ENCODE measurements around the gene FCF1. TPM values are rescaled to one million over a fixed set of nuclear protein-coding genes. Genes with fewer than 3 reads are reported as not detected.

FCF1 gene
- total RNA-seq, 1 experiment from 2014 or later: 61.6 TPM

GRCh38 chr14:74670726-74671411, 42.1 kb upstream of the FCF1 start:
- Mint-ChIP-seq H3K4me3 (no peak overlapping the region), H3K36me3 (peaks cover 59% of the 10 kb centered on the region), H3K27ac (no peak overlapping the region), H3K9me3 (no peaks in the 10 kb centered on the region), H3K27me3 (ENCODE audit: low read depth) (no peaks in the 10 kb centered on the region), H3K4me1 (no peaks in the 10 kb centered on the region)
- TF ChIP-seq, protein P1, sequence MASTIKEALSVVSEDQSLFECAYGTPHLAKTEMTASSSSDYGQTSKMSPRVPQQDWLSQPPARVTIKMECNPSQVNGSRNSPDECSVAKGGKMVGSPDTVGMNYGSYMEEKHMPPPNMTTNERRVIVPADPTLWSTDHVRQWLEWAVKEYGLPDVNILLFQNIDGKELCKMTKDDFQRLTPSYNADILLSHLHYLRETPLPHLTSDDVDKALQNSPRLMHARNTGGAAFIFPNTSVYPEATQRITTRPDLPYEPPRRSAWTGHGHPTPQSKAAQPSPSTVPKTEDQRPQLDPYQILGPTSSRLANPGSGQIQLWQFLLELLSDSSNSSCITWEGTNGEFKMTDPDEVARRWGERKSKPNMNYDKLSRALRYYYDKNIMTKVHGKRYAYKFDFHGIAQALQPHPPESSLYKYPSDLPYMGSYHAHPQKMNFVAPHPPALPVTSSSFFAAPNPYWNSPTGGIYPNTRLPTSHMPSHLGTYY (CRISPR knock-in tag; IDR thresholded peaks at IDR 0.05): no peak
- TF ChIP-seq, protein P2, sequence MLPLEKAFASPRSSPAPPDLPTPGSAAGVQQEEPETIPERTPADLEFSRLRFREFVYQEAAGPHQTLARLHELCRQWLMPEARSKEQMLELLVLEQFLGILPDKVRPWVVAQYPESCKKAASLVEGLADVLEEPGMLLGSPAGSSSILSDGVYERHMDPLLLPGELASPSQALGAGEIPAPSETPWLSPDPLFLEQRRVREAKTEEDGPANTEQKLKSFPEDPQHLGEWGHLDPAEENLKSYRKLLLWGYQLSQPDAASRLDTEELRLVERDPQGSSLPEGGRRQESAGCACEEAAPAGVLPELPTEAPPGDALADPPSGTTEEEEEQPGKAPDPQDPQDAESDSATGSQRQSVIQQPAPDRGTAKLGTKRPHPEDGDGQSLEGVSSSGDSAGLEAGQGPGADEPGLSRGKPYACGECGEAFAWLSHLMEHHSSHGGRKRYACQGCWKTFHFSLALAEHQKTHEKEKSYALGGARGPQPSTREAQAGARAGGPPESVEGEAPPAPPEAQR (CRISPR knock-in tag; IDR thresholded peaks at IDR 0.05): no peak
- TF ChIP-seq NR2C2 (CRISPR knock-in tag; IDR thresholded peaks at IDR 0.05) (no peak), ZNF219 (CRISPR knock-in tag; IDR thresholded peaks at IDR 0.05; ENCODE audit: borderline replicate concordance) (no peak), SOX15 (CRISPR knock-in tag; IDR thresholded peaks at IDR 0.05) (no peak), ZNF416 (CRISPR knock-in tag; IDR thresholded peaks at IDR 0.05) (no peak), NFYB (CRISPR knock-in tag; conservative IDR thresholded peaks at IDR 0.05; ENCODE audit: low read depth) (no peak), JAZF1 (CRISPR knock-in tag; IDR thresholded peaks at IDR 0.05) (no peak), ZNF317 (CRISPR knock-in tag; IDR thresholded peaks at IDR 0.05; ENCODE audit: borderline replicate concordance, low read depth) (no peak), FOXP1 (CRISPR knock-in tag; IDR thresholded peaks at IDR 0.05; ENCODE audit: borderline replicate concordance) (no peak), OVOL2 (CRISPR knock-in tag; IDR thresholded peaks at IDR 0.05; ENCODE audit: borderline replicate concordance) (no peak), GRHL2 (CRISPR knock-in tag; IDR thresholded peaks at IDR 0.05; ENCODE audit: insufficient replicate concordance, severe bottlenecking) (no peak), ZNF512 (CRISPR knock-in tag; IDR thresholded peaks at IDR 0.05; ENCODE audit: borderline replicate concordance) (no peak)
- TF ChIP-seq, protein P3, sequence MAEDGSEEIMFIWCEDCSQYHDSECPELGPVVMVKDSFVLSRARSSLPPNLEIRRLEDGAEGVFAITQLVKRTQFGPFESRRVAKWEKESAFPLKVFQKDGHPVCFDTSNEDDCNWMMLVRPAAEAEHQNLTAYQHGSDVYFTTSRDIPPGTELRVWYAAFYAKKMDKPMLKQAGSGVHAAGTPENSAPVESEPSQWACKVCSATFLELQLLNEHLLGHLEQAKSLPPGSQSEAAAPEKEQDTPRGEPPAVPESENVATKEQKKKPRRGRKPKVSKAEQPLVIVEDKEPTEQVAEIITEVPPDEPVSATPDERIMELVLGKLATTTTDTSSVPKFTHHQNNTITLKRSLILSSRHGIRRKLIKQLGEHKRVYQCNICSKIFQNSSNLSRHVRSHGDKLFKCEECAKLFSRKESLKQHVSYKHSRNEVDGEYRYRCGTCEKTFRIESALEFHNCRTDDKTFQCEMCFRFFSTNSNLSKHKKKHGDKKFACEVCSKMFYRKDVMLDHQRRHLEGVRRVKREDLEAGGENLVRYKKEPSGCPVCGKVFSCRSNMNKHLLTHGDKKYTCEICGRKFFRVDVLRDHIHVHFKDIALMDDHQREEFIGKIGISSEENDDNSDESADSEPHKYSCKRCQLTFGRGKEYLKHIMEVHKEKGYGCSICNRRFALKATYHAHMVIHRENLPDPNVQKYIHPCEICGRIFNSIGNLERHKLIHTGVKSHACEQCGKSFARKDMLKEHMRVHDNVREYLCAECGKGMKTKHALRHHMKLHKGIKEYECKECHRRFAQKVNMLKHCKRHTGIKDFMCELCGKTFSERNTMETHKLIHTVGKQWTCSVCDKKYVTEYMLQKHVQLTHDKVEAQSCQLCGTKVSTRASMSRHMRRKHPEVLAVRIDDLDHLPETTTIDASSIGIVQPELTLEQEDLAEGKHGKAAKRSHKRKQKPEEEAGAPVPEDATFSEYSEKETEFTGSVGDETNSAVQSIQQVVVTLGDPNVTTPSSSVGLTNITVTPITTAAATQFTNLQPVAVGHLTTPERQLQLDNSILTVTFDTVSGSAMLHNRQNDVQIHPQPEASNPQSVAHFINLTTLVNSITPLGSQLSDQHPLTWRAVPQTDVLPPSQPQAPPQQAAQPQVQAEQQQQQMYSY (CRISPR knock-in tag; IDR thresholded peaks at IDR 0.05): no peak
- ATAC-seq (no peak), DNase-seq (ENCODE audit: low spot score) (no peak)
- ChIA-PET CTCF (interaction anchor here (1.2 kb wide), 1 partner anchor 191 kb away, joined by 3 read pairs; no protein-coding TSS in a partner anchor), POLR2A (no interaction called here)

DNA sequence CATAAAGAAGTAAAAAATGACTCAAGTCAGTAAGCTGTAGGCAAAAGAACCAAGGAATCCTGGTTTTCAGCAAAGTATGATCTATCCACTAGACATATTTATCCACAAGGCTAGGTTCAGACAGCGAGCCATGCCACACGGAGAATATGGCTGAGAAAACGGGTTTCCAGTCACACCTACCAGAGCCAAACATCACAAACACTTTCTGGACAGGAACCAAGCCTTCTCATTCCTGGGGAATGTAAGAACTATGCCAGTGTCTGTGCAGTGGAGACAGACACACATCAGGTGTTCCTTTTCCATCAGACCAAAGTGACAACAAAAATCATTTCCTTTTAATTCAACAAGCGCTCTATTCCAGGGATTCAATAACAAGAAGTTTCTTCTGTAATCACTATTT, 41.2 kb upstream of the FCF1 start:
- ChIA-PET POLR2A (no interaction called here), CTCF (no interaction called here)
- Mint-ChIP-seq H3K27me3 (ENCODE audit: low read depth) (no peaks in the 10 kb centered on the region), H3K9me3 (no peaks in the 10 kb centered on the region), H3K27ac (no peak overlapping the region), H3K4me1 (no peaks in the 10 kb centered on the region), H3K36me3 (peaks cover 64% of the 10 kb centered on the region), H3K4me3 (no peak overlapping the region)
- no peak for DNase-seq (ENCODE audit: low spot score)
- ATAC-seq: no peak
- TF ChIP-seq CREM (CRISPR knock-in tag; IDR thresholded peaks at IDR 0.05): no peak
- no peak for TF ChIP-seq FOXK1 (CRISPR knock-in tag; IDR thresholded peaks at IDR 0.05)
- TF ChIP-seq, protein P4, sequence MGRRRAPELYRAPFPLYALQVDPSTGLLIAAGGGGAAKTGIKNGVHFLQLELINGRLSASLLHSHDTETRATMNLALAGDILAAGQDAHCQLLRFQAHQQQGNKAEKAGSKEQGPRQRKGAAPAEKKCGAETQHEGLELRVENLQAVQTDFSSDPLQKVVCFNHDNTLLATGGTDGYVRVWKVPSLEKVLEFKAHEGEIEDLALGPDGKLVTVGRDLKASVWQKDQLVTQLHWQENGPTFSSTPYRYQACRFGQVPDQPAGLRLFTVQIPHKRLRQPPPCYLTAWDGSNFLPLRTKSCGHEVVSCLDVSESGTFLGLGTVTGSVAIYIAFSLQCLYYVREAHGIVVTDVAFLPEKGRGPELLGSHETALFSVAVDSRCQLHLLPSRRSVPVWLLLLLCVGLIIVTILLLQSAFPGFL (CRISPR knock-in tag; IDR thresholded peaks at IDR 0.05; ENCODE audit: borderline replicate concordance): no peak
- no peak for TF ChIP-seq KAT7 (CRISPR knock-in tag; IDR thresholded peaks at IDR 0.05; ENCODE audit: borderline replicate concordance)
- no peak for TF ChIP-seq CREB1 (CRISPR knock-in tag; IDR thresholded peaks at IDR 0.05)
- TF ChIP-seq ESRRA (CRISPR knock-in tag; IDR thresholded peaks at IDR 0.05; ENCODE audit: borderline replicate concordance): no peak
- TF ChIP-seq CDX4 (CRISPR knock-in tag; IDR thresholded peaks at IDR 0.05; ENCODE audit: borderline replicate concordance): no peak
- TF ChIP-seq FOXJ3 (CRISPR knock-in tag; IDR thresholded peaks at IDR 0.05; ENCODE audit: borderline replicate concordance): no peak
- no peak for TF ChIP-seq TEAD4 (CRISPR knock-in tag; IDR thresholded peaks at IDR 0.05)
- TF ChIP-seq, protein P5, sequence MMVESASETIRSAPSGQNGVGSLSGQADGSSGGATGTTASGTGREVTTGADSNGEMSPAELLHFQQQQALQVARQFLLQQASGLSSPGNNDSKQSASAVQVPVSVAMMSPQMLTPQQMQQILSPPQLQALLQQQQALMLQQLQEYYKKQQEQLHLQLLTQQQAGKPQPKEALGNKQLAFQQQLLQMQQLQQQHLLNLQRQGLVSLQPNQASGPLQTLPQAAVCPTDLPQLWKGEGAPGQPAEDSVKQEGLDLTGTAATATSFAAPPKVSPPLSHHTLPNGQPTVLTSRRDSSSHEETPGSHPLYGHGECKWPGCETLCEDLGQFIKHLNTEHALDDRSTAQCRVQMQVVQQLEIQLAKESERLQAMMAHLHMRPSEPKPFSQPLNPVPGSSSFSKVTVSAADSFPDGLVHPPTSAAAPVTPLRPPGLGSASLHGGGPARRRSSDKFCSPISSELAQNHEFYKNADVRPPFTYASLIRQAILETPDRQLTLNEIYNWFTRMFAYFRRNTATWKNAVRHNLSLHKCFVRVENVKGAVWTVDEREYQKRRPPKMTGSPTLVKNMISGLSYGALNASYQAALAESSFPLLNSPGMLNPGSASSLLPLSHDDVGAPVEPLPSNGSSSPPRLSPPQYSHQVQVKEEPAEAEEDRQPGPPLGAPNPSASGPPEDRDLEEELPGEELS (CRISPR knock-in tag; IDR thresholded peaks at IDR 0.05): no peak
